Endothelial cell of umbilical vein (primary cell): ENCODE measurements around the gene GRID1. TPM values are rescaled to one million over a fixed set of nuclear protein-coding genes. Genes with fewer than 3 reads are reported as not detected.

Experiments
- BruUV-seq: library from RNA; stranded (reverse); fragments of 400-500 nt; replicated peaks from 2 replicates; lab custom pipeline; 2021; lab: Mats Ljungman, UMichigan
- CTCF ChIA-PET: fragments of 300-600, 350-600 bp; sonication (Branson Sonifier 250); formaldehyde crosslinking; loops from one replicate; lab custom pipeline; 2021; ENCODE audit warnings: antibody characterized with exemption, inconsistent platforms; lab: Charles Lee
- POLR2A ChIA-PET: fragments of 300-600, 350-600 bp; sonication (Branson Sonifier 250); formaldehyde crosslinking; loops from one replicate; lab custom pipeline; 2021; ENCODE audit warnings: antibody characterized with exemption, inconsistent platforms; lab: Charles Lee
- DNase-seq: peaks from one replicate; pipeline ENCODE4 v3.0.0-alpha.2; 2011; ENCODE audit warnings: low read depth, low spot score
- FAIRE-seq: peaks from 2 replicates; lab custom pipeline; 2011; peaks lifted over from hg19 to GRCh38; lab: Jason Lieb, UNC
- H2AFZ ChIP-seq: 2 replicates; pipeline ENCODE4 v1.6.0; 2012; ENCODE audit warnings: low read depth, low read length, control low read depth, inconsistent platforms
- H3K27ac ChIP-seq: 2 replicates; pipeline ENCODE4 v1.5.1; 2011; ENCODE audit warnings: low read depth, mild to moderate bottlenecking, control low read depth, low read length, moderate library complexity; ENCODE audit not compliant: insufficient read depth
- H3K27me3 ChIP-seq, 2 experiments: 2 replicates each; pipeline versions ENCODE4 v1.6.0 to v1.6.1; 2011; ENCODE audit warnings: low read length in 2 of 2, mixed read lengths in 1 of 2; ENCODE audit not compliant: control insufficient read depth in 2 of 2, insufficient read depth in 2 of 2
- H3K36me3 ChIP-seq, 2 experiments: 2 replicates in 1 of 2; 3 replicates in 1 of 2; pipeline ENCODE4 v1.5.1; 2011; ENCODE audit warnings: low read length in 2 of 2, mild to moderate bottlenecking in 1 of 2, moderate library complexity in 1 of 2; ENCODE audit not compliant: control insufficient read depth in 2 of 2, insufficient read depth in 2 of 2; ENCODE audit errors: extremely low read depth in 1 of 2
- H3K4me1 ChIP-seq: 3 replicates; pipeline ENCODE4 v1.5.1; 2011; ENCODE audit warnings: mild to moderate bottlenecking, low read length; ENCODE audit not compliant: control insufficient read depth, insufficient read depth; ENCODE audit errors: extremely low read depth
- H3K4me2 ChIP-seq: 2 replicates; pipeline ENCODE4 v1.6.1; 2011; ENCODE audit warnings: low read length, control low read depth, mixed read lengths; ENCODE audit not compliant: insufficient read depth
- H3K4me3 ChIP-seq, 3 experiments: fragments of 200-600 bp in 1 of 3; sonication (generic), shearing (Covaris generic) in 1 of 3; replicated peaks in 1 of 3; 2 replicates each; pipeline ENCODE4 v1.5.1; 2011 to 2016; ENCODE audit warnings: control low read depth in 3 of 3, low read length in 3 of 3, mild to moderate bottlenecking in 2 of 3, inconsistent platforms in 1 of 3, low read depth in 1 of 3, moderate library complexity in 1 of 3; ENCODE audit not compliant: insufficient read depth in 1 of 3
- H3K79me2 ChIP-seq: 2 replicates; pipeline ENCODE4 v1.6.0; 2012; ENCODE audit warnings: low read length, inconsistent platforms; ENCODE audit not compliant: control insufficient read depth, insufficient read depth
- H3K9ac ChIP-seq: replicated peaks from 2 replicates; pipeline ENCODE3; 2011; ENCODE audit warnings: low read length, control low read depth; ENCODE audit not compliant: insufficient read depth; ENCODE audit errors: extremely low read depth
- H3K9me1 ChIP-seq: replicated peaks from 3 replicates; pipeline ENCODE4 v1.6.0; 2011; ENCODE audit warnings: mild to moderate bottlenecking, low read length; ENCODE audit not compliant: control insufficient read depth, insufficient read depth; ENCODE audit errors: extremely low read depth
- H3K9me3 ChIP-seq: replicated peaks from 2 replicates; pipeline ENCODE4 v1.5.1; 2012; ENCODE audit warnings: low read length, inconsistent platforms; ENCODE audit not compliant: control insufficient read depth, insufficient read depth
- H4K20me1 ChIP-seq: replicated peaks from 2 replicates; pipeline ENCODE3; 2011; ENCODE audit warnings: mild to moderate bottlenecking, low read length; ENCODE audit not compliant: control insufficient read depth, insufficient read depth; ENCODE audit errors: extremely low read depth
- CTCF ChIP-seq, 2 donors: IDR thresholded peaks; 1 replicate in 1 of 2; 2 replicates in 1 of 2; pipeline ENCODE4 v1.5.1; 2011; ENCODE audit warnings: low read length in 2 of 2, mild to moderate bottlenecking in 2 of 2, moderate library complexity in 2 of 2, control low read depth in 1 of 2, inconsistent platforms in 1 of 2, low read depth in 1 of 2; ENCODE audit not compliant: insufficient read depth in 1 of 2; ENCODE audit errors: extremely low read depth in 1 of 2
- EZH2 ChIP-seq: IDR thresholded peaks from 2 replicates; pipeline ENCODE4 v1.6.1; 2012; ENCODE audit warnings: borderline replicate concordance, low read depth, mild to moderate bottlenecking, moderate library complexity, low read length, inconsistent platforms; ENCODE audit not compliant: severe bottlenecking
- FOS ChIP-seq: IDR thresholded peaks from 2 replicates; pipeline ENCODE4 v1.6.1; 2011; ENCODE audit warnings: mild to moderate bottlenecking, low read length, moderate library complexity, borderline replicate concordance; ENCODE audit not compliant: insufficient read depth
- GATA2 ChIP-seq: IDR thresholded peaks from 2 replicates; pipeline ENCODE4 v1.7.0; 2011; ENCODE audit warnings: low read depth, mild to moderate bottlenecking, moderate library complexity, mixed read lengths, low read length; ENCODE audit not compliant: insufficient read length, insufficient read depth
- JUN ChIP-seq: IDR thresholded peaks from 2 replicates; pipeline ENCODE4 v1.6.1; 2011; ENCODE audit warnings: borderline replicate concordance, low read depth; ENCODE audit not compliant: insufficient read length, insufficient read depth
- MAX ChIP-seq: IDR thresholded peaks from 2 replicates; pipeline ENCODE4 v1.6.1; 2011; ENCODE audit not compliant: insufficient read depth, insufficient read length
- MYC ChIP-seq: IDR thresholded peaks from one replicate; pipeline ENCODE4 v1.6.1; 2011; ENCODE audit warnings: mild to moderate bottlenecking, low read depth, low read length
- POLR2A ChIP-seq: IDR thresholded peaks from 2 replicates; pipeline ENCODE4 v1.6.1; 2012; ENCODE audit warnings: low read depth, mild to moderate bottlenecking, control low read depth, low read length
- POLR2AphosphoS5 ChIP-seq: IDR thresholded peaks from 2 replicates; pipeline ENCODE4 v1.6.1; 2012; ENCODE audit warnings: low read depth, mild to moderate bottlenecking, control low read depth, low read length, moderate library complexity; ENCODE audit not compliant: insufficient read depth
- dilution Hi-C: fragments of 300-500 bp; cut with MboI; formaldehyde crosslinking; loops from one replicate; pipeline ENCODE4 v1.15.0; 2019; ENCODE audit warnings: low sequenced_read_pairs; ENCODE audit not compliant: extremely low pct_ligation_motif_present
- intact Hi-C: fragments of 100-400 bp; cut with micrococcal nuclease; formaldehyde crosslinking; loops from one replicate; pipeline ENCODE4 v1.10.0; 2022
- polyA plus RNA-seq, 4 experiments: library from polyadenylated mRNA; depleted of rRNA in 3 of 4; stranded (reverse) in 3 of 4; unstranded in 1 of 4; fragments of >200 nt; gene quantifications; 2 replicates each; pipeline versions ENCODE4 v1.2.1 to v1.2.3, GENCODE V29; 2011 to 2012; ENCODE audit warnings: missing spikeins in 1 of 4
- total RNA-seq: library from RNA; stranded (reverse); gene quantifications from 2 replicates; pipeline ENCODE4 v1.2.3, GENCODE V29; 2021

GRID1 gene
- total and polyA plus RNA-seq, 2 donors (not counting 3 experiments of a cell fraction or from before 2014, with no cell fraction given), result not detected

DNA sequence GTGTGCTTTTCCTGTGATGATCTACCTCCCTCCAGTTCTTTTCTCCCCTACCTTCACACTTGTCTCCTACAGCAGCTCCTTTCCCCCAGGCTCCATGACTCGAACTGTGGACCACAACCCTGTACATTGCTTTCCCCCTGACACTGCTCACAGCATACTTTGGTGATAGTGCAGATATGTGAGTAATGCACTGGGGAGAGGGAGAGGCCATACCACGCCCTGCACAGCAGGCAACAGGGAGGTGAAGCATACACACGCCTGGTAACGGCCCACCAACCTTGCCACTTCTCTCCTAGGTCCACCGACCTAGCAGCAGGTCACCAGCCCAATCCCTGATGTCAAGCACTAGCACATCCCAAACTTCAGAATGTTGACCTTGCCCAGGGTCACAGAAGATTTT lies 238.2 kb downstream of the GRID1 start:
- Histone ChIP-seq H2AFZ (no peak overlapping the region), H4K20me1 (no peaks in the 10 kb centered on the region), H3K9me3 (no peaks in the 10 kb centered on the region), H3K79me2 (no peaks in the 10 kb centered on the region), H3K27me3 (no peaks in the 10 kb centered on the region), H3K27ac (no peak overlapping the region), H3K4me3 (no peak overlapping the region), H3K9ac (no peak overlapping the region), H3K4me1 (no peaks in the 10 kb centered on the region), H3K4me2 (no peak overlapping the region), H3K36me3 (no peaks in the 10 kb centered on the region), H3K9me1 (no peaks in the 10 kb centered on the region)
- intact Hi-C loops, result no loop called here
- no TSS peak for BruUV-seq
- dilution Hi-C loops, result no loop called here
- POLR2A ChIA-PET, result no interaction called here
- FAIRE-seq (no peak), DNase-seq (no peak)
- TF ChIP-seq GATA2, result no peak
- TF ChIP-seq FOS, result no peak
- no peak for TF ChIP-seq POLR2AphosphoS5
- no peak for TF ChIP-seq MAX
- no peak for TF ChIP-seq POLR2A
- no peak for TF ChIP-seq CTCF (IDR thresholded peaks at IDR 0.05; ENCODE audit: extremely low read depth in 1 of 2, insufficient read depth in 1 of 2, low read depth in 1 of 2, low read length in 2 of 2)
- TF ChIP-seq JUN, result no peak
- no peak for TF ChIP-seq EZH2
- no peak for TF ChIP-seq MYC
- CTCF ChIA-PET, result no interaction called here
